PFSK-1 (cell line): Measurements from ENCODE around the gene SYT14.

Source experiments
- POLR2AphosphoS5 ChIP-seq: IDR thresholded peaks from 2 replicates; pipeline ENCODE4 v1.6.1; 2012; ENCODE audit warnings: low read depth, mild to moderate bottlenecking, control low read depth, low read length, moderate library complexity
- REST ChIP-seq, 2 experiments: IDR thresholded peaks; 2 replicates each; pipeline versions ENCODE4 v1.6.1 to v1.8.0; 2011 to 2012; ENCODE audit warnings: low read depth in 2 of 2, low read length in 2 of 2, control low read depth in 1 of 2, inconsistent platforms in 1 of 2, mild to moderate bottlenecking in 1 of 2, moderate library complexity in 1 of 2; ENCODE audit not compliant: insufficient read depth in 1 of 2
- SIN3A ChIP-seq: IDR thresholded peaks from 2 replicates; pipeline ENCODE4 v1.6.1; 2012; ENCODE audit warnings: mild to moderate bottlenecking, low read length, moderate library complexity, borderline replicate concordance; ENCODE audit not compliant: insufficient read depth
- TAF1 ChIP-seq: IDR thresholded peaks from 2 replicates; pipeline ENCODE4 v1.6.1; 2012; ENCODE audit warnings: low read length, control low read depth, borderline replicate concordance; ENCODE audit not compliant: insufficient read depth

GRCh38 chr1:209893751-209894150, 44.3 kb upstream of the SYT14 start:
- TF ChIP-seq POLR2AphosphoS5 (no peak), REST (IDR thresholded peaks at IDR 0.05; ENCODE audit: insufficient read depth in 1 of 2, low read depth in 2 of 2, low read length in 2 of 2) (no peak), TAF1 (no peak), SIN3A (no peak)
